HG02759 (cell line): Measurements from ENCODE around the gene TRIP6.
"Not testable (repeated sequence)": the region's sequence is repeated elsewhere in the genome, so short reads cannot be mapped to it uniquely, and the experiment has no call there.

Experiments
- ATAC-seq: cut with Tn5 transposase; IDR thresholded peaks from one replicate; pipeline ENCODE4 v1.9.1; 2021; ENCODE audit warnings: mild to moderate bottlenecking, moderate library complexity; ENCODE audit not compliant: unreplicated experiment

The TRIP6 gene

GRCh38 chr7:100910443-100910842, 43.3 kb downstream of the TRIP6 start:
- ATAC-seq: not testable (repeated sequence)

DNA sequence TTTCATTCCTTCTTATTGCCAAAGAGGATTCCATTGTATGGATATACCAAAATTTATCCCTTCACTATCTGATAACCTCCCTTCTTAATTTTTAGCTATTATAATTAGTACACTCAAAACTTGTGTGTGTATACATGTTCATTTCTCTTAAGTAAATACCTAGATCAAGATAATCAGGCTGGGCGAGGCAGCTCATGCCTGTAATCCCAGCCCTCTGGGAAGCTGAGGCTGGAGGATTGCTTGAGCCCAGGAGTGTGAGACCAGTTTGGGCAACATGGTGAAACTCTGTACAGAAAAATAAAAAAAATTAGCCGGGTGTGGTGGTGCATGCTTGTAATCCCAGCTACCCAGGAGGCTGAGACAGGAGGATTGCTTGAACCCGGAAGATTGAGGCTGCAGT, 44.3 kb downstream of the TRIP6 start:
- ATAC-seq: no peak

DNA sequence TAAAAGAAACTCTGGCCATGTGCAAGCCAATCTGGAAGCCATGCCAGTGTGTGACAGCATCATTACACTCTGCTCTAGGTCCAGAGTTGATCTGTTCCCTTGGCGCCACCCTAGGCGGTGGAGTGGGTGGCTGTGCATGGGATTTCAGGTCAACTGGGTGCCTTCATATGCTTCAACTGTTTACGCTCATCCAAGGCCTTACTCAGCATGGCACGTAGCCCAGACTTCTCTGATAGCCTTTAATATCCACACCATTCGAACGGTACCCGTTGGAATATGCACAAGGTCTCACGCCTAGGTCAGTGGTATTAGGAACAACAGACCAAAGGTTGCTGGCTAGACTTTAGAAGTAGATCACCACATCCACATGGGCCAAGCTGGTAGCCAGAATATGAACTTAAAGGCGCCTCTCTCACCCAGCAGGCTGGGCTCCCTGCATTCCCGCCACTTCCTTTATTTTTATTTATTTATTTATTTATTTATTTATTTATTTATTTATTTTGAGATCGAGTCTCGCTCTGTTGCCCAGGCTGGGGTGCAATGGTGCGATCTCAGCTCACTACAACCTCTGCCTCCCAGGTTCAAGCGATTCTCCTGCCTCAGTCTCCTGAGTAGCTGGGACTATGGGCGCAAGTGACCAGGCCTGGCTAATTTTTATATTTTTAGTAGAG, 47.2 kb downstream of the TRIP6 start:
- ATAC-seq: no peak

GRCh38 chr7:100914879-100915447, 47.8 kb downstream of the TRIP6 start:
- ATAC-seq: no peak

DNA sequence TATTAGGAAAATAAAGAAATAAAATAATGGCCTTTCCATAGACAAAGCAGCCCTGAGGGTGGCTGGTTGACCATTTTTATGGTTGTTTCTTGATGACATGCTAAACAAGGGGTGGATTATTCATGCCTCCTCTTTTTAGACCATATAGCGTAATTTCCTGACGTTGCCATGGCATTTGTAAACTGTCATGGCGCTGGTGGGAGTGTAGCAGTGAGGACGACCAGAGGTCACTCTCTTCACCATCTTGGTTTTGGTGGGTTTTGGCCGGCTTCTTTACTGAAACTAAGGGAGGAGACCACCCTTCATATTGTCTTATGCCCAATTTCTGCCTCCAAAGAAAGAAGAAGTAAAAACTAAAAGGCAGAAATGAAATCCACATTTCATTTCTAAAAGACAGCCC, 52.1 kb downstream of the TRIP6 start:
- not testable (repeated sequence) for ATAC-seq

- ATAC-seq: not testable (repeated sequence)
These were observed 52.7 kb downstream of the TRIP6 start for GRCh38 chr7:100919779-100920437.

GRCh38 chr7:100921039-100921438, 53.9 kb downstream of the TRIP6 start:
- no peak for ATAC-seq
